Heart left ventricle (tissue), 13 donors: ENCODE data around the gene RNF19B.

Source experiments
- CTCF ChIP-seq, 12 donors: fragments of 200-600 bp; sonication (generic) in 4 of 12; IDR thresholded peaks; one replicate each; pipeline versions ENCODE4 v1.5.0 to v1.8.0; 2018 to 2022; ENCODE audit warnings: antibody characterized with exemption in 12 of 12, mild to moderate bottlenecking in 5 of 12
- POLR2A ChIP-seq, 2 donors: fragments of 450-650 bp; IDR thresholded peaks; one replicate each; pipeline ENCODE4 v1.6.1; 2017; ENCODE audit warnings: antibody characterized with exemption in 2 of 2, mild to moderate bottlenecking in 2 of 2, moderate library complexity in 2 of 2
- donor health status: ischemic (EF 13 %, LVEDD 7.1; RV severe dilation, severe dysfunction).
- donor health status: DM: no; HTN: yes; CAD: no.
- donor health status: DM: no; HTN: no; CAD: no.
- donor health status: ischemic (EF 25% LVEDD 6.9; RV normal size, moderate dysfunction).
- donor health status: ischemic (EF 25% LVEDD 5.7; RV mildly dilated, moderate dysfunction).
- donor health status: ischemic (EF 35%, LVEDD 5.7; RV mildly dilated, moderate dysfunction).
- donor health status: nonischemic (EF 11% LVEDD 7.7; RV severe dilation, severe dysfunction).
- donor health status: DM: yes; HTN: yes; CAD: no.
- donor health status: PGD.
- donor health status: ischemic (EF 29% LVEDD 5.4; RV normal size, mild dysfunction).
- donor health status: nonischemic (EF 23%, LVEDD 6.1; RV moderate dilation, normal function).

DNA sequence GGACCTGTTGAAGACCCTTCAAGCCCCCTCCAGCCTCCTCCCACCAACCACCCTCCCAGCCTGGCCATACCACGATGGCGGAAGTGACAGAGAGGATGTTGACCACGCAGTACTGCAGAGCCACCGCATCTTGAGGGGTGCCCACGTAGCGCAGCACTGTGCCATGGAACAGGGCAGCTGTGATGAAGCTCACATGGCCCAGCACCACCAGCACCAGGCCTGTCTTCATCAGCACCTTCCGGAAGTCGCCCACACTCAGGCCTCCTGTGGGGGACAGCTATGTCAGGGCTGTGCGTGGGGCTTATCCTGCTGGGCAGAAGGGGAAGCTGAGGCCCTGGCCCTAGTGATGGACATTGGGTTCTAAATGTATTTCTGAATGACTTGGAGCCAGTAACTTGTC is 66.6 kb downstream of the RNF19B start:
- TF ChIP-seq CTCF (IDR thresholded peaks at IDR 0.05): no peak
- no peak for TF ChIP-seq POLR2A (IDR thresholded peaks at IDR 0.05)
